Brain pericyte (primary cell): ENCODE data around the gene SLC35E2B.
"Not testable (repeated sequence)": the region's sequence is repeated elsewhere in the genome, so short reads cannot be mapped to it uniquely, and the experiment has no call there.

Experiments used
- DNase-seq: peaks from one replicate; pipeline ENCODE4 v3.0.0-alpha.2; 2012; ENCODE audit warnings: low read depth, low spot score

Gene SLC35E2B

DNA sequence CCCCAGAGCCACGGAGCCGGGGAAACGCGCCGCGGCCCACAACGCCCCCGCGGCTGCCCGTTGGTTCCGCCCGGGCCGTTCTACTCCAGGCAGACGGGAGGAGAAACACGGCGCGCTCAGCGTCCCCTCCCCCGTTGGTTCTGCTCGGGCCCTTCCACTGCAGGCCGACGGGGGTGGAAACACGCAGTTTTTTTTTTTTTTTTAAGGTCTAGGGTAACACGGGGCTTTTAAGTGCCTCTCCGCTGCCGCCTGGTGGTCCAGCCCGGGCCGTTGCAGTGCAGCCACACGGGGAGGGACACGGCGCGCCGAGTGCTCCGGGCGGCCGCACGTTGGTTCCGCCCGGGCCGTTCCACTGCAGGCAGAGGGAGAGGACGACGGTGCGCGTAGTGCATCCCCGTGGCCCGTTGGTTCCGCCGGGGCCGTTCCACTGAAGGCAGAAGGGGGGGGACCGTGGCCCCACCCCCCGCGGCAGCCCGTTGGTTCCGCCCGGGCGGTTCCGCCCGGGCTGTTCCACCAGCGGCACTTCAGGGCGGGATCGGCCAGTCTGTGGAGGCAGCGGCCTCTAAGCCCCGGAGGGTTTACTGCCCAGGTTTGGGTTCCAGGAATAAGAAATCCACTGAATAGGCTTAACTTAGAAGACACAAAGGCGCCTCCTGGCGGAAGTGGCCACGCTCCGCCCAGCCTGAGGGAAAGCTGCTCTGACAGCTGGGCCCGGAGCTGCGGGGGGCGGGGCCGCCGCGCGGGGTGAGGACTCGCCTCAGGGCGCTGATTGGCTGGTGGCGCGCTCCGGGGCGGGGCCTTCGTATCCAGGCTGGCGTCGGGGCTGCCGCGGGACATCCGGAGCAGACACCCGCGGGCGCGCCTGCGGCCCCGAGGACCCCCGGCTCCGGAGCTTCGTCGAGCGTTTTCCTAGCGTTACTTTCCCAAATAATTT is at the start of gene SLC35E2B:
Gene SLC35E2B, minus strand, starts transcription at position 82 of the 934 bp plus-strand sequence. CDS start 16,096 bp downstream, outside the sequence.
- DNase-seq: peak; percentile 54

GRCh38 chr1:1741013-1741412 is 48.4 kb upstream of the SLC35E2B start:
- peak; percentile 63 for DNase-seq

DNA sequence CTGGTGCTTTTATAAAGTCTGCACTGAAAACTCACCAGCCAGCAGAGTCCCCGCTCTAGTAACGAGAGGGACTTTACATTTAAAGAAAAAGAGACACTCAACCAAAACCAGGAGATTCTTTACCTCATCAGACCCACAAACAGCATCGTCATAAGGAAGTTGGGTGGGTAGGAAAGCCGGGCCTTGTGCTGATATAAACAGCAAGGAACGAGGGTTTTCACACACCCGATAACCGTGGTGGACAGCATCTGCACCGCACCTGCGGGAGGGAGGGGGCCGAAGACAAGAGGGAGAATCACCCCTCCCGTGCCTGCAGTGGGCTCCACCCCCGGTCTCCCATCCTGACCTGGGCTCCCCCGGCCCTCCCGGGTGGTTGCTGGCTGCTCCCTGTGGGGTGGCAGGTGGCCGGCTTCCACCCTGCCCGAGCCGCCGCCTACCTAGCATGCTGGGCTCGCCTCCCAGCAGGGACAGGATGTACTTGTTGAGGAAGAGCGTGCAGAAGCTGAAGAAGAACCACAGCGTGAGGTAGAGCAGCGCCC is 46.3 kb upstream of the SLC35E2B start:
- DNase-seq: not testable (repeated sequence)

DNA sequence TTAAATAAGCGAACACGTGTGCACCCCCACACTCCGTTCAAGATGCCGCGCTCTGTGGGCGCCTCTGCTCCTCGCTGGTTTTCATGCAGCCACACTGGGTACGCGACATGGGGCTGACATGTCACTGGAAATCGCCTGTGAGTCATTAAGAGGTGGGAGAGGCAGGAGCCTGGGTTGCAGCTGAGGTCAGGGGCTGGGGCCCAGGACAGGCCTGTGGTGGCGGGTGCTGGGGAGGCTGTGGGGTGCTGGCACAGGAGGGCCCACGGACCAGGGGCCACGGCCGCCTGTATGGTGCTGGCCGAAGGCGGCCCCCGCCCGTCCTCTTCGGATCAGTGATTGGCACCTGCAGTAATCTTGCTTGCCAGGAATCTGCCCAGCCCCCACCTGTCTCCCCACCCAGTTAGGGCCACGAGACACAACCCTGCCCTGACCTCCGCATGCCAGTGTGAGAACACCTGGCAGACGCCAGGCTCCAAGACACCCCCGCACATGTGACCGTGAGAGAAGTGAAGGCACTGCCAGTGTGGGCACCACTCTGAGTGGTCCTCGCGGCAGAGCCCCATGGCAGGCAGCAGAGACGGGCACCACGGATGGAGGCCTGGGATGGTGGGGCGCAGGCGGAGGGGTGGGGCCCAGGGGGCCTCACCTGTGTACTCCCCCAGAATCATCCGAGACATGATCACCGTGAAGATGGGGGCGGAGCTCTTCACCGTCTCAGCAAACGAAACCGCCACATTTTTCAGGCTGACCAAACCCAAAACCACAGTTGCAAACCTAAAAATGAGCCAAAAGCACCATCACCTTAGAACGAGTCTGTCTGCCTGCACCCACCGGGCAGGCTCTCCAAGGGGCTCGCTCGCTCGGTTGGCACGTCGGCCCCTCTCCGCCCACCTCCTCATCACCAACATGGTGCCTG is 45.3 kb upstream of the SLC35E2B start:
- not testable (repeated sequence) for DNase-seq

DNA sequence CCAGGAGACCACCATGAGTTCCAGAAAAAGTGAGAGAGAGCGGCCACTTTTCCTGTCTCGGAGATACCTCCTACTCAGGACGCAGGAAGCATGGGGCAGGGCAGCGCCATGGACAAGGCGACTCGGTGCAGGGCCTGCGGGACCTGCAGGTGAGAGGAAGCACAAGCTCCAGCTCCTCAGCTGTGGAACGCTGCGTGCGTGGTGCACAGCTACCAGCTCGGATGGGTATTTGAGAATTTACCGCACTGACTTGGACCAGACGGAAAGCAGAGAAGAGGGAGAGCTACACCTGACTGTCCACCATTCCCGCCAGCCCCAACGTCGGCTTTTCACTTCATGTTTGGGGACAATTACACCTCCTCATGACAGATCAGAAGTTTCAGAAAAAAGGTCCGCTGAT is 39.8 kb upstream of the SLC35E2B start:
- no peak for DNase-seq

GRCh38 chr1:1730870-1731269 is 38.3 kb upstream of the SLC35E2B start:
- DNase-seq: no peak

DNA sequence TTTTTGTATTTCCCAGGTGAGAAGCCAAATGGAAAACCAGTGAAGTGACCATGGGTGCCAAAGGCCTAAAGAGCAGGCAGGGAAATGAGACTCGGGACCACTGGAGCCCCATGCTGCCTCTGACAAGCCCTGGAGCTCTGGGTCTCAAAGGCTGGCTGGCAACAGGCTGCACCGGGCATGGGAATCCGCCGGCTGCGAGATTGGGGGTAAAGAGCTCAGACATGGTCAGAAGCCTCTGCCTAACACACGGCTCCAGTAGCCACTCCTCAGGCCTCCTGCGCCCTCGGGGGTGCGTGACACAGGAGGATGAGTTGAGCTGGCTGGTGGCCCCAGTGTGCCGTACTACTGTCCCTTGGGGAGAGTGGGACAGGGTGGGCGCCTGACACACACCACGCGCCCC is 37.6 kb upstream of the SLC35E2B start:
- not testable (repeated sequence) for DNase-seq

GRCh38 chr1:1729116-1729816 is 36.7 kb upstream of the SLC35E2B start:
- DNase-seq: not testable (repeated sequence)

DNA sequence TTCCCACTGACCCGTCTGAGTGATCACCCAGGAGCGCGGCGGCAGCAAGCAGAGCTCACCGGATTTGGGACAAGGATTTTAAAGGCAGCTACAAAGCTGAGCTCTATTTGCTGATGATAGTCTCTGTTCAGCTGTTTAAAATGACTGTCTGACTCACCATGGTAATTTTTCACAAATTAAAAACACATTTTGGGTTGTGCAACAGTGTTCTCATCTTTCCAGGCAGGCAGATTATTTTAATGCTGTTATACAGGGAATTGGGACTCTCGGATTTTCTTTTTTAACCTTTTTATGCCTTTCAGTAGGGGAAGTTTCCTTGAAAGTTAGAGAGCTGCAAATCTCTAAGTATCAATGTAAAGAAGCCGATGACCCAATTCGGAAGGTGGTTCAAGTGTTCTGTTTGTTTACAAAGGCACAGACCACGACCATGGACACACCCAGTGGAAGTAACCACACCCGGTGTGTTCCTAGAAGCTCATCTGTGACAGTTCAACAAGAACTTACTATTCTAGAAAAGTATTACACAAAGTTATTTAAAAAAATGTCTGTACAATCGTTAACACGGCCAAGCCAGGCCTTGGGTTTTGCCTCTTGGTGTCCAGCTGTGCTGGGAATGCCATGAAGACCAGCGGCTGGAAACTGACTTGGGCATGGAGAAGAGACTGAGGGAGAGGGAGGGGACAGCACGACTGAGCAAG is 35.9 kb upstream of the SLC35E2B start:
- peak; percentile 18 for DNase-seq

DNA sequence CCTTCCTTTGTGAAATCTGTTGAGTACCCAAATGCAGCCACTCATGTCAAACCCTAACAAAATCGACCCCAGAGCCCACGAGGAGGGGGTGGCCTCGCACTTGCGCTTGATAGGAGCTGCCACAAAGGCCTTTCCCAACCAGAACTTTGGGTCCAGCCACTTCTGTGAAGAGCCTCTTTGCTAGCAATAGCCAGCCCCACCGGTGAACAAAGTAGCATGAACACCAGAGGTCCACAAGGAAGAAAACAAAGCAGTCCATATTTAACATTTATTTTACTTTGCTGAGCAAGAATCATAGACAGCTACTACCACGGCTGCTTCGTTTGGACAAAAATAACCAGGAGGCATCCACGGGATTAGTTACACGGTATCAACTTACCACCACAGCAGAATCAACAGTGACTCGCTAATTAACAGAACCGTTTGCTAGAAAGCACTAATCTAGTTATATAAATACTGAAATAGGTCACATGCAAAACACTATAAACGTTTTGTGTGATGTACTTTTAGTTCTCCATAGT is 34.6 kb upstream of the SLC35E2B start:
- not testable (repeated sequence) for DNase-seq

GRCh38 chr1:1726088-1726487 is 33.5 kb upstream of the SLC35E2B start:
- not testable (repeated sequence) for DNase-seq

DNA sequence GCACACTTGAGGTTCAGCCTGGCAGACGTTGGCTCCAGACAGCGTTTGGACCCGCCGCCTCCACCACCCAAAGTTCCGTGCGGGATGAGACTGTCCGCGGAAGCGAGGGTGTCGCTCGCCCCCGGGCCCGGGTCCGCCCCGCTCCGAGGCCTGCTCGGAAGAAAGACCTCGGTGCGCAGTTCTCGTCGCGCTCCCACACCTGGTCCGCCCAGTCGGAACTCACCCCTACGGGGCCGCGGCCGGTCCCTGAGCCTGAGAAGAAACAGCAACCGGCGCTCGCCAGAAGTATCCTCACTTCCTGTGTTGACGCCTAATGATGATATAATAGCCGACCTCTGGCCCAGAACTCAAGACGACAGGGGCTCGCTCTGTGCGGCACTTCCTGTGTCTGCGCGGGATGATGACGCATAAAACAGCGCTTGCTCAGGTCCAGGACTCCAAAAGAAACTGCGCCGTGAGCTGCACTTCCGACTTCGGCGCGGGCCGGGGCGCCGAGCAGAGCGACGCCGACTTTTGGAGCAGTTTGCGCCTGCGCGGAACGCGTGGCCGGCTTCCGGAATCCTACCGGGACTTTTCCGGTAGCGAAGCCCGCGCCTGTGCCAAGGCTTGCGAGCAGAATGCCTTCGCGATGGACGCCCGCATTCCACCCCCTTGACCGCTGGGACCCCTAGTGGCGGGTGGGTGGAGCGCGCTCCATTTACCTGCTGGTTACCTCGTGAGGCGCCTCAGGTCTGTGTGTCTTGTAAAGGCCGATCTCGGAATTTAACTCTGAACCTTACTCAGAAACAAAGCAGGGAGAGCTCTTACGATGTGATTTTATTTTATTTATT is 31.7 kb upstream of the SLC35E2B start, which contains the start of gene CDK11A:
Gene CDK11A, minus strand, starts transcription at position 323 of the 830 bp plus-strand sequence. CDS start 1,539 bp downstream, outside the sequence.
- DNase-seq: peak; percentile 99

DNA sequence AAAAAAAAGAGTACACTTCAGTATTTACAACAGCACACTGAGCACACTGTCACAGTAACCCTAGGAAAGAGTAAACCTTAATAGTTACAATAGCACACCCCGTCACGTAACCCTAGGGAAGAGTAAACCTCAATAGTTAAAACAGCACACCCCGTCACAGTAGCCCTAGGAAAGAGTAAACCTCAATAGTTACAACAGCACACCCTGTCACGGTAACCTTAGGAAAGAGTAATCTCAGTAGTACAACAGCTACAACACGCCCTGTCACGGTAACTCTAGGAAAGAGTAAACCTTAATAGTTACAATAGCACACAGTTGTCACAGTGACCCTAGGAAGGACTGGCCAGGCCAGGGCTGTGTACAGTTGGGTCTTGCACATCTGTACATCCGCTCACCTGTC is 28.6 kb upstream of the SLC35E2B start:
- no peak for DNase-seq

DNA sequence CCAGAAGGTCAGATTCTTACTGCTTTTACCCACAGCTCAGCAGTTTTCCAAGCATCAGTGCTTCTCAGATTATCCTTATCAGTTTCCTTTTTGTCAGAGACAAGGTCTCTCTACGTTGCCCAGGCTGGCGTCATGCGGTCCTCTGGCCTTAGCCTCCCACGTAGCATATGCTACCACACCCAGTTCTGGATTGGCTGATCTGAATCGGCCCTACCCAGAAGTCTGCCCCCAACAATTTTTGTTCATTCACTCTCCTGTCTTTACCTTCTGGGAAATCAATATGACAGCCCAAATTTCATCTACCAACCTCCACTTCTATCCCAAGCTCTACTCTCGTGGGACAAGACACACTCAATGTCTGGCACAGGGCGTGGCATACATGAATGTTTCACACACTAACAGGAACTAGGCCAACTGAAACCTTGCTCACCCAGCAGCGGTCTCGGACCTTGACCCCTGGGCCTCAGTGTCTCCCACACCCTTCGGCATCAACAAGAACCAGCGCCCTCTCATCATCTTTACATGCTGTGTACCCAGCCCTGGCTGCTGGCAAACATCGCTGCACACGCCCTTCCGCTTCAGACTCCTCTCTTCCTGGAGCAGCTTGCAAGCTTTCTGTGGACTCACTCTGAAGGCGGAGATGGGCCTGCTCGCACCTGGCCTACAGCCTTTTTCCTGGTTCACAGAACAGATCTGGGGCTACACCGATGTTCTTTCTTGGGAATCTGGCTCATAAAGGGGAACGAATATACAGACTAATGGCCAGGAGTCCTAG is 22.7 kb upstream of the SLC35E2B start:
- DNase-seq: not testable (repeated sequence)

- DNase-seq: not testable (repeated sequence)
These were observed 15.3 kb upstream of the SLC35E2B start for GRCh38 chr1:1707897-1708296.

DNA sequence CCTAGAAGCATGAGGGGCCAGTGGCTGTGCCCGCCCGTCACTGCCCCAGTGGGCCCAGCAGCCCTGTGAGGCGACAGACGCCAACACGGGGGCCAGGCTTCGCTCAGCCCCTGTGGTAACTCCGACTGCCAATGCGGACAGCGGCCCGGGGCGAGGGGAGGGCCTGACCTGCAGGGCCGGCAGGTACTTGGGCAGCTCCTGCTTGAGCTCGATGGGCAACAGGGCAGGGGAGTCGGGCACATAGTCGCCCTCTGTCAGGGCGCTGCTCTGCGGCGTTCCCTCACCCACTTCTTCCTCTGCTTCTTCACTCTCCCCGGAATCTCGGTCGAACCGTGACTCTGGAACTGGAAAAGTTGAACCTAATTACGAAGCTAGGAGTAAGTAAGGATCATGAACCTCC is 14.6 kb upstream of the SLC35E2B start:
- not testable (repeated sequence) for DNase-seq

DNA sequence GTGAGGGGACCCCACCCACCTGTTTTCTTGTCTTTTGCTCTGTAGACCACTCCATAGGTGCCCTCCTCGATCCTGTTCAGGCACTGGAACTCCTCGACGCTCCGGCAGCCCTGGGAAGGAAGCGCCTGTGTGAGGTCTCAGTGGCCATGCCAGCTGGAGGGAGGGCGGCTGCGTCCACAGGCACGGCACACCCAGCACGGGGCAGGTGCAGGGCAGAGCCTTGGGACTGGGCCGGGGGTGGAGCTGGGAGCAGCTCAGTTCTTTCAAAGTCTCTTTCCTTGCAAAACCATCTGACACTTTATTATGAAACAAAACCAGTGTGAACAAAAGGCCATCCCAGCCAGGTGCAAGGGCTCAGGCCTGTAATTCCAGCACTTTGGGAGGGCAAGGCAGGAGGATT is 13.0 kb upstream of the SLC35E2B start:
- DNase-seq: not testable (repeated sequence)

GRCh38 chr1:1704284-1704957 is 11.8 kb upstream of the SLC35E2B start:
- not testable (repeated sequence) for DNase-seq
